IMR-90 (cell line): ENCODE measurements around the gene ALOX12. TPM values are rescaled to one million over a fixed set of nuclear protein-coding genes. Genes with fewer than 3 reads are reported as not detected.

Source experiments
- ATAC-seq: fragments of 200-7000 bp; cut with Tn5 transposase; 2 replicates; pipeline ENCODE4 v1.9.1; 2020; ENCODE audit warnings: low read depth, mild to moderate bottlenecking, moderate library complexity
- BruUV-seq: library from RNA; stranded (reverse); fragments of 400-500 nt; replicated peaks from 2 replicates; lab custom pipeline; 2021; lab: Mats Ljungman, UMichigan
- CTCF ChIA-PET: fragments of 300-600 bp; formaldehyde crosslinking; extraction: SDS; loops from one replicate; lab custom pipeline; 2021; ENCODE audit warnings: antibody characterized with exemption; lab: Yijun Ruan, JAX
- POLR2A ChIA-PET: fragments of 300-600 bp; sonication (Branson Sonifier 250); formaldehyde crosslinking; loops from one replicate; lab custom pipeline; 2022; ENCODE audit warnings: antibody characterized with exemption; ENCODE audit not compliant: unreplicated experiment; lab: Charles Lee
- DNase-seq: peaks from one replicate; pipeline ENCODE4 v3.0.0; 2013
- H2AFZ ChIP-seq: replicated peaks from 2 replicates; pipeline ENCODE3; 2013; ENCODE audit warnings: low read length, mild to moderate bottlenecking; ENCODE audit not compliant: poor library complexity
- H2AK5ac ChIP-seq: 2 replicates; pipeline ENCODE4 v1.6.1; 2013; ENCODE audit warnings: low read depth, low read length, inconsistent platforms
- H2AK9ac ChIP-seq: replicated peaks from 2 replicates; pipeline ENCODE3; 2013; ENCODE audit warnings: mild to moderate bottlenecking, low read depth, low read length, moderate library complexity; ENCODE audit not compliant: poor library complexity
- H2BK120ac ChIP-seq: 2 replicates; pipeline ENCODE4 v1.6.1; 2013; ENCODE audit warnings: low read depth, low read length, inconsistent platforms
- H2BK15ac ChIP-seq: 3 replicates; pipeline ENCODE4 v1.6.1; 2013; ENCODE audit warnings: low read depth, low read length, inconsistent platforms
- H2BK20ac ChIP-seq: 2 replicates; pipeline ENCODE4 v1.6.1; 2013; ENCODE audit warnings: low read depth, mild to moderate bottlenecking, inconsistent platforms, low read length, moderate library complexity
- H2BK5ac ChIP-seq: 2 replicates; pipeline ENCODE4 v1.6.1; 2013; ENCODE audit warnings: mild to moderate bottlenecking, low read depth, low read length, inconsistent platforms; ENCODE audit not compliant: poor library complexity, severe bottlenecking
- H3K14ac ChIP-seq: replicated peaks from 2 replicates; pipeline ENCODE4 v1.6.1; 2013; ENCODE audit warnings: low read depth, low read length, inconsistent platforms
- H3K18ac ChIP-seq: 2 replicates; pipeline ENCODE4 v1.6.1; 2013; ENCODE audit warnings: low read depth, low read length, control low read depth
- H3K23ac ChIP-seq: 2 replicates; pipeline ENCODE4 v1.6.1; 2013; ENCODE audit warnings: low read depth, low read length, inconsistent platforms
- H3K27ac ChIP-seq: 2 replicates; pipeline ENCODE4 v1.5.1; 2013; ENCODE audit warnings: mild to moderate bottlenecking, control low read depth, low read length; ENCODE audit not compliant: insufficient read depth
- H3K27me3 ChIP-seq: 2 replicates; pipeline ENCODE4 v1.6.1; 2013; ENCODE audit warnings: low read length; ENCODE audit not compliant: control insufficient read depth, insufficient read depth
- H3K36me3 ChIP-seq: 2 replicates; pipeline ENCODE4 v1.6.1; 2013; ENCODE audit warnings: low read length, mixed read lengths; ENCODE audit not compliant: control insufficient read depth, insufficient read depth
- H3K4ac ChIP-seq: 2 replicates; pipeline ENCODE4 v1.6.1; 2013; ENCODE audit warnings: low read depth, low read length, inconsistent platforms
- H3K4me1 ChIP-seq: 2 replicates; pipeline ENCODE4 v1.6.1; 2013; ENCODE audit warnings: low read length, mixed read lengths; ENCODE audit not compliant: control insufficient read depth, insufficient read depth
- H3K4me2 ChIP-seq: 2 replicates; pipeline ENCODE4 v1.6.1; 2013; ENCODE audit warnings: low read depth, mild to moderate bottlenecking, control low read depth, low read length, moderate library complexity
- H3K4me3 ChIP-seq: 2 replicates; pipeline ENCODE4 v1.5.1; 2013; ENCODE audit warnings: low read depth, mild to moderate bottlenecking, control low read depth, low read length, moderate library complexity; ENCODE audit not compliant: insufficient read depth
- H3K56ac ChIP-seq: 2 replicates; pipeline ENCODE4 v1.6.1; 2013; ENCODE audit warnings: low read length, inconsistent platforms; ENCODE audit not compliant: insufficient read depth; ENCODE audit errors: extremely low read depth
- H3K79me1 ChIP-seq, 2 experiments: 2 replicates each; pipeline ENCODE4 v1.6.1; 2013; ENCODE audit warnings: low read length in 2 of 2, inconsistent platforms in 1 of 2, low read depth in 1 of 2
- H3K9ac ChIP-seq: 2 replicates; pipeline ENCODE4 v1.6.1; 2013; ENCODE audit warnings: low read depth, low read length, control low read depth
- H3K9me1 ChIP-seq: 2 replicates; pipeline ENCODE4 v1.6.1; 2013; ENCODE audit warnings: low read length, inconsistent platforms; ENCODE audit not compliant: insufficient read depth
- H3K9me3 ChIP-seq: 2 replicates; pipeline ENCODE4 v1.6.1; 2013; ENCODE audit warnings: low read length; ENCODE audit not compliant: control insufficient read depth, insufficient read depth
- H4K20me1 ChIP-seq: 2 replicates; pipeline ENCODE4 v1.6.1; 2013; ENCODE audit warnings: low read length, inconsistent platforms; ENCODE audit not compliant: insufficient read depth
- H4K5ac ChIP-seq: 2 replicates; pipeline ENCODE4 v1.6.1; 2013; ENCODE audit warnings: mild to moderate bottlenecking, low read depth, low read length, control low read depth
- H4K8ac ChIP-seq, 2 experiments: 2 replicates each; pipeline ENCODE4 v1.6.1; 2013; ENCODE audit warnings: low read depth in 2 of 2, low read length in 2 of 2, control low read depth in 1 of 2, inconsistent platforms in 1 of 2
- H4K91ac ChIP-seq: 2 replicates; pipeline ENCODE4 v1.6.1; 2013; ENCODE audit warnings: low read depth, low read length, inconsistent platforms; ENCODE audit not compliant: insufficient read depth
- BHLHE40 ChIP-seq: fragments of 150-350 bp; IDR thresholded peaks from 2 replicates; pipeline ENCODE4 v1.6.1; 2016; ENCODE audit warnings: mild to moderate bottlenecking, low read depth, low read length
- CEBPB ChIP-seq: IDR thresholded peaks from 2 replicates; pipeline ENCODE4 v1.6.1; 2012; ENCODE audit warnings: low read depth, low read length, improper control_type of control experiment
- FOS ChIP-seq: fragments of 150-350 bp; IDR thresholded peaks from 2 replicates; pipeline ENCODE4 v1.6.1; 2016; ENCODE audit warnings: low read depth, low read length
- MAFK ChIP-seq: IDR thresholded peaks from 2 replicates; pipeline ENCODE4 v1.6.1; 2012; ENCODE audit warnings: low read depth, low read length, improper control_type of control experiment
- NFE2L2 ChIP-seq: fragments of 150-350 bp; IDR thresholded peaks from 2 replicates; pipeline ENCODE4 v1.6.1; 2016; ENCODE audit warnings: low read depth, mild to moderate bottlenecking, low read length
- POLR2A ChIP-seq: IDR thresholded peaks from 2 replicates; pipeline ENCODE4 v1.6.1; 2012; ENCODE audit warnings: mild to moderate bottlenecking, low read depth, low read length
- RAD21 ChIP-seq: IDR thresholded peaks from 2 replicates; pipeline ENCODE4 v1.6.1; 2012; ENCODE audit warnings: low read length, improper control_type of control experiment
- SMC3 ChIP-seq: fragments of 150-350 bp; IDR thresholded peaks from 2 replicates; pipeline ENCODE4 v1.6.1; 2016; ENCODE audit warnings: low read depth, mild to moderate bottlenecking, antibody characterized with exemption, low read length, moderate library complexity
- WGBS, 2 experiments: methylation state at CpG; one replicate each; pipeline versions ENCODE4 v1.1.5 to v1.1.7; 2013; ENCODE audit warnings: missing lambda C conversion rate in 2 of 2; ENCODE audit not compliant: insufficient read length in 1 of 2; ENCODE audit errors: extremely low coverage in 2 of 2; 5-methylcytosine and 5-hydroxymethylcytosine counted together
- dilution Hi-C: fragments of 300-500 bp; cut with HindIII; formaldehyde crosslinking; loops from one replicate; pipeline ENCODE4 v1.14.3; 2018; ENCODE audit warnings: low sequenced_read_pairs; ENCODE audit not compliant: unreplicated experiment
- in situ Hi-C: fragments of 300-500 bp; cut with MboI; formaldehyde crosslinking; loops from 3 replicates; pipeline ENCODE4 v1.14.3; 2019; ENCODE audit warnings: low sequenced_read_pairs, inconsistent platforms, mixed read lengths
- intact Hi-C: fragments of 100-400 bp; cut with micrococcal nuclease; formaldehyde crosslinking; loops from 2 replicates; pipeline ENCODE4 v1.10.0; 2022
- polyA plus RNA-seq, 3 experiments: library from polyadenylated mRNA; depleted of rRNA; stranded (reverse); fragments of >200 nt; gene quantifications; 2 replicates each; pipeline ENCODE4 v1.2.3, GENCODE V29; 2012; ENCODE audit warnings: low replicate concordance in 1 of 3
- total RNA-seq: library from RNA; depleted of rRNA; stranded (reverse); fragments of >200 nt; gene quantifications from 2 replicates; pipeline ENCODE4 v1.2.3, GENCODE V29; 2012
- TF ChIP-seq, protein P1 (sequence below): conservative IDR thresholded peaks from 2 replicates; pipeline ENCODE4 v1.5.1; 2012; ENCODE audit warnings: mild to moderate bottlenecking, low read depth, low read length, improper control_type of control experiment
- TF ChIP-seq, protein P2 (sequence below): fragments of 150-350 bp; IDR thresholded peaks from 2 replicates; pipeline ENCODE4 v1.6.1; 2017; ENCODE audit warnings: mild to moderate bottlenecking, antibody characterized with exemption, low read length, low read depth

The ALOX12 gene
- total and polyA plus RNA-seq, 2 of the 4 experiments (the other 2 are of a cell fraction), result 0.03 TPM; not detected in 1

DNA sequence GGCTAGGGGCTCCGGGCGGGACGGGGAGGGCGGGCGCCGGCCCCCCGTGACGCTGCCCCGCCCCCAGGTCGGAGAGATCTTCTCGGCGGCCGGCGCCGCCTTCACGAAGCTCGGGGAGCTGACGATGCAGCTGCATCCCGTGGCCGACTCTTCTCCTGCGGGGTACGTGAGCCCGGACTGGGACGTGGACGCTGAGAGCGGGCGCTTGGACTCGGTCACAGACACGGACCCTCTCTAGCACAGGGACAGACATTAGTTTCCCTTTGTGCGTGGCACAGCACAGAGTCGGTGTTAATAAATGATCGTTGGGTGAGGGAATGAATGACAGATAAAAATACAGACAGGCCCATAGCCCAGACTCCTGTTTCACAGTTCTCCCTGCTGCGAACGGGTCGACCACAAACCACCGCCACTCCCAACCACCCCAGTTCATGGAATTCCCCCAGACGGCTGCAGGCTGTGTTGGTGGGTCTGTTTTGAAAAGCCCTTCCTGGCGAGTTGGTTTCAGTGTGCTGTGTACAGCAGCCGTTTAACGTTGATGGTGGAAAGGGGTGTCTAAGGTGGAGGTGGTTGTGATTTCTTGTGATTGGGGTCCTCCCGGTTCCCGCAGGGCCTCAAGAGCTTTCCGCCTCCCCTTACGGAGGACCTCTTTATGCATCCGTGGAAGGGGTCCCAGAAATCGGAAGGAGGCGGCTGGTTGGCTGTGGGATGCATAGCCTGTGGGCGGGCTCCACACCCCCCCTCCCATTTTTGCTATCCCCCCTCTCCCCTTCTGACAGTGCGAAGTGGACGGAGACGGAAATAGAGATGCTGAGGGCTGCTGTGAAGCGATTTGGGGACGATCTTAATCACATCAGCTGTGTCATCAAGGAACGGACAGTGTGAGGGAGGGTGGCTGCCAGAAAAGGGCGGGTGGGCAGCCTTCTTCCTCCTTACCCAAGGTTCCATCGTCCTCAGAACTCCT lies 19.4 kb downstream of the ALOX12 start:
- H3K4me1 ChIP-seq, result peaks cover 8% of the 10 kb centered on the region; the same call in 1 of the 2 replicates
- peak overlapping the region; percentile 99 for H3K14ac ChIP-seq
- peak overlapping the region; percentile 87 for H2AK5ac ChIP-seq
- peak overlapping the region; percentile 86 for H3K9ac ChIP-seq
- H3K4ac ChIP-seq, result peak overlapping the region; percentile 98
- H3K4me2 ChIP-seq, result peak overlapping the region; percentile 86
- H4K91ac ChIP-seq, result peak overlapping the region; percentile 74
- H3K27me3 ChIP-seq, result no peaks in the 10 kb centered on the region
- peak overlapping the region; percentile 62 for H4K5ac ChIP-seq
- DNase-seq (peak; percentile 66), ATAC-seq (peak; percentile 3)
- dilution Hi-C loops (no loop called here), intact Hi-C loops (loop anchor here (2.0 kb wide), 2 partner anchors 262 to 348 kb away; no protein-coding TSS in a partner anchor), in situ Hi-C loops (loop anchor here (10.0 kb wide), 1 partner anchor 350 kb away; no protein-coding TSS in a partner anchor)
- TF ChIP-seq NFE2L2 (no peak; the same call in 1 of the 2 replicates), BHLHE40 (no peak), MAFK (no peak), RAD21 (no peak), SMC3 (no peak), CEBPB (no peak), POLR2A (peak; percentile 77), FOS (no peak)
- TF ChIP-seq, protein P1, sequence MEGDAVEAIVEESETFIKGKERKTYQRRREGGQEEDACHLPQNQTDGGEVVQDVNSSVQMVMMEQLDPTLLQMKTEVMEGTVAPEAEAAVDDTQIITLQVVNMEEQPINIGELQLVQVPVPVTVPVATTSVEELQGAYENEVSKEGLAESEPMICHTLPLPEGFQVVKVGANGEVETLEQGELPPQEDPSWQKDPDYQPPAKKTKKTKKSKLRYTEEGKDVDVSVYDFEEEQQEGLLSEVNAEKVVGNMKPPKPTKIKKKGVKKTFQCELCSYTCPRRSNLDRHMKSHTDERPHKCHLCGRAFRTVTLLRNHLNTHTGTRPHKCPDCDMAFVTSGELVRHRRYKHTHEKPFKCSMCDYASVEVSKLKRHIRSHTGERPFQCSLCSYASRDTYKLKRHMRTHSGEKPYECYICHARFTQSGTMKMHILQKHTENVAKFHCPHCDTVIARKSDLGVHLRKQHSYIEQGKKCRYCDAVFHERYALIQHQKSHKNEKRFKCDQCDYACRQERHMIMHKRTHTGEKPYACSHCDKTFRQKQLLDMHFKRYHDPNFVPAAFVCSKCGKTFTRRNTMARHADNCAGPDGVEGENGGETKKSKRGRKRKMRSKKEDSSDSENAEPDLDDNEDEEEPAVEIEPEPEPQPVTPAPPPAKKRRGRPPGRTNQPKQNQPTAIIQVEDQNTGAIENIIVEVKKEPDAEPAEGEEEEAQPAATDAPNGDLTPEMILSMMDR, result no peak
- TF ChIP-seq, protein P2, sequence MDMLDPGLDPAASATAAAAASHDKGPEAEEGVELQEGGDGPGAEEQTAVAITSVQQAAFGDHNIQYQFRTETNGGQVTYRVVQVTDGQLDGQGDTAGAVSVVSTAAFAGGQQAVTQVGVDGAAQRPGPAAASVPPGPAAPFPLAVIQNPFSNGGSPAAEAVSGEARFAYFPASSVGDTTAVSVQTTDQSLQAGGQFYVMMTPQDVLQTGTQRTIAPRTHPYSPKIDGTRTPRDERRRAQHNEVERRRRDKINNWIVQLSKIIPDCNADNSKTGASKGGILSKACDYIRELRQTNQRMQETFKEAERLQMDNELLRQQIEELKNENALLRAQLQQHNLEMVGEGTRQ, result peak; percentile 49
- H3K4me3 ChIP-seq, result peak overlapping the region; percentile 67
- H3K56ac ChIP-seq, result peak overlapping the region; percentile 45
- H4K20me1 ChIP-seq, result no peaks in the 10 kb centered on the region
- H2AFZ ChIP-seq, result peak overlapping the region; percentile 92
- ChIA-PET POLR2A (no interaction called here), CTCF (interaction anchor here (0.6 to 1.0 kb wide), 2 partner anchors 11 to 13 kb away, joined by 3 read pairs; no protein-coding TSS in a partner anchor)
- H3K79me1 ChIP-seq, result peaks cover 20 to 52% of the 10 kb centered on the region in 2 experiments
- 0 out of 2 replicates have a peak, but pooled peaks cover 2% of the 10 kb centered on the region for H3K36me3 ChIP-seq
- no peaks in the 10 kb centered on the region; the same call in 1 of the 2 replicates for H3K9me1 ChIP-seq
- H2AK9ac ChIP-seq, result peak overlapping the region; percentile 90
- WGBS, 2 experiments, result 0% methylated on average over 15 of the region's 56 CpGs; no CpG with 5 or more reads in 1 of the 2 experiments
- H3K18ac ChIP-seq, result peak overlapping the region; percentile 60
- no peak overlapping the region for H2BK20ac ChIP-seq
- peak overlapping the region; percentile 66 to 91 for H4K8ac ChIP-seq
- peak overlapping the region; percentile 98 for H3K23ac ChIP-seq
- peak overlapping the region; percentile 78 for H2BK5ac ChIP-seq
- H2BK15ac ChIP-seq, result peak overlapping the region; percentile 39; the same call in 1 of the 3 replicates
- BruUV-seq, result no TSS peak
- peak overlapping the region; percentile 88 for H3K27ac ChIP-seq
- H2BK120ac ChIP-seq, result peak overlapping the region; percentile 51; the same call in 1 of the 2 replicates
- H3K9me3 ChIP-seq, result no peaks in the 10 kb centered on the region
